ENCODE measurements around the gene BLNK.

Gene BLNK

GRCh38 chr10:96229568-96230030 lies 41.8 kb downstream of the BLNK start:
- no CpG with 5 or more reads among the region's 7 CpGs for WGBS
- Histone ChIP-seq H4K8ac (ENCODE audit: low read length) (no peak overlapping the region), H3K4ac (ENCODE audit: low read depth in 1 of 2, low read length in 2 of 2) (no peak overlapping the region), H2BK120ac (ENCODE audit: low read depth, low read length) (no peak overlapping the region), H2BK5ac (ENCODE audit: low read depth, low read length, poor library complexity, severe bottlenecking) (no peak overlapping the region), H3K9me3 (ENCODE audit: control insufficient read depth, low read length) (no peaks in the 10 kb centered on the region), H3K9ac (ENCODE audit: low read length) (no peak overlapping the region), H2BK15ac (ENCODE audit: low read depth, poor library complexity, severe bottlenecking) (no peak overlapping the region), H3K4me3 (ENCODE audit: insufficient read depth in 1 of 2, low read depth in 1 of 2, low read length in 2 of 2) (no peak overlapping the region), H3K23ac (ENCODE audit: low read length in 2 of 2) (no peak overlapping the region), H3K79me1 (replicated peaks; ENCODE audit: low read length, poor library complexity, severe bottlenecking) (no peaks in the 10 kb centered on the region), H3K27ac (ENCODE audit: low read length, poor library complexity, severe bottlenecking) (no peak overlapping the region), H3K27me3 (ENCODE audit: control insufficient read depth in 1 of 2, insufficient read depth in 1 of 2, low read length in 2 of 2) (no peaks in the 10 kb centered on the region), H3K18ac (ENCODE audit: low read depth in 1 of 2, low read length in 2 of 2) (no peak overlapping the region), H2AK5ac (ENCODE audit: low read length, severe bottlenecking) (no peak overlapping the region), H2BK12ac (ENCODE audit: low read length in 2 of 2) (no peak overlapping the region), H3K4me2 (ENCODE audit: low read length, poor library complexity, severe bottlenecking) (no peak overlapping the region), H2AFZ (ENCODE audit: low read depth, low read length) (no peak overlapping the region), H3K4me1 (ENCODE audit: control insufficient read depth, insufficient read depth, low read depth, low read length) (no peaks in the 10 kb centered on the region), H3K14ac (ENCODE audit: low read length in 2 of 2) (no peak overlapping the region), H4K91ac (ENCODE audit: low read length) (no peak overlapping the region), H3K36me3 (ENCODE audit: control insufficient read depth in 1 of 2, insufficient read depth in 2 of 2, low read depth in 1 of 2, low read length in 2 of 2) (no peaks in the 10 kb centered on the region)
- peak; percentile 65 for DNase-seq

GRCh38 chr10:96228408-96228994 lies 42.9 kb downstream of the BLNK start:
- no peak for DNase-seq
- H3K79me1 ChIP-seq (replicated peaks; ENCODE audit: low read length, poor library complexity, severe bottlenecking): no peaks in the 10 kb centered on the region

GRCh38 chr10:96227206-96227605 lies 44.2 kb downstream of the BLNK start:
- Histone ChIP-seq H2AFZ (ENCODE audit: low read depth, low read length) (no peak overlapping the region), H3K27ac (ENCODE audit: low read length, poor library complexity, severe bottlenecking) (no peak overlapping the region), H3K4ac (ENCODE audit: low read depth in 1 of 2, low read length in 2 of 2) (no peak overlapping the region), H4K8ac (ENCODE audit: low read length) (no peak overlapping the region), H2BK5ac (ENCODE audit: low read depth, low read length, poor library complexity, severe bottlenecking) (no peak overlapping the region), H2BK12ac (ENCODE audit: low read length in 2 of 2) (no peak overlapping the region), H2AK5ac (ENCODE audit: low read length, severe bottlenecking) (no peak overlapping the region), H3K14ac (ENCODE audit: low read length in 2 of 2) (no peak overlapping the region), H3K23ac (ENCODE audit: low read length in 2 of 2) (no peak overlapping the region), H2BK15ac (ENCODE audit: low read depth, poor library complexity, severe bottlenecking) (no peak overlapping the region), H3K4me1 (ENCODE audit: control insufficient read depth, insufficient read depth, low read depth, low read length) (no peaks in the 10 kb centered on the region), H3K9ac (ENCODE audit: low read length) (no peak overlapping the region), H3K36me3 (ENCODE audit: control insufficient read depth in 1 of 2, insufficient read depth in 2 of 2, low read depth in 1 of 2, low read length in 2 of 2) (no peaks in the 10 kb centered on the region), H4K91ac (ENCODE audit: low read length) (no peak overlapping the region), H3K18ac (ENCODE audit: low read depth in 1 of 2, low read length in 2 of 2) (no peak overlapping the region), H3K9me3 (ENCODE audit: control insufficient read depth, low read length) (no peaks in the 10 kb centered on the region), H3K27me3 (ENCODE audit: control insufficient read depth in 1 of 2, insufficient read depth in 1 of 2, low read length in 2 of 2) (peaks cover 0 to 5% of the 10 kb centered on the region in 2 experiments), H3K79me1 (replicated peaks; ENCODE audit: low read length, poor library complexity, severe bottlenecking) (no peaks in the 10 kb centered on the region), H3K4me2 (ENCODE audit: low read length, poor library complexity, severe bottlenecking) (no peak overlapping the region), H2BK120ac (ENCODE audit: low read depth, low read length) (no peak overlapping the region), H3K4me3 (ENCODE audit: insufficient read depth in 1 of 2, low read depth in 1 of 2, low read length in 2 of 2) (no peak overlapping the region)
- WGBS: 92% methylated on average over 19 of the region's 19 CpGs
- DNase-seq: no peak

More at GRCh38 chr10:96228408-96228994, 42.9 kb downstream of the BLNK start:
- no peak overlapping the region for H2BK15ac ChIP-seq (ENCODE audit: low read depth, poor library complexity, severe bottlenecking)
- no peak overlapping the region for H3K9ac ChIP-seq (ENCODE audit: low read length)
- H3K4me1 ChIP-seq (ENCODE audit: control insufficient read depth, insufficient read depth, low read depth, low read length): no peaks in the 10 kb centered on the region
- H3K36me3 ChIP-seq (ENCODE audit: control insufficient read depth in 1 of 2, insufficient read depth in 2 of 2, low read depth in 1 of 2, low read length in 2 of 2): no peaks in the 10 kb centered on the region
- 94% methylated on average over 7 of the region's 9 CpGs for WGBS
- no peak overlapping the region for H3K4me3 ChIP-seq (ENCODE audit: insufficient read depth in 1 of 2, low read depth in 1 of 2, low read length in 2 of 2)
- no peak overlapping the region for H3K18ac ChIP-seq (ENCODE audit: low read depth in 1 of 2, low read length in 2 of 2)
- H2AFZ ChIP-seq (ENCODE audit: low read depth, low read length): no peak overlapping the region
- no peak overlapping the region for H2AK5ac ChIP-seq (ENCODE audit: low read length, severe bottlenecking)
- H2BK5ac ChIP-seq (ENCODE audit: low read depth, low read length, poor library complexity, severe bottlenecking): no peak overlapping the region
- no peaks in the 10 kb centered on the region for H3K9me3 ChIP-seq (ENCODE audit: control insufficient read depth, low read length)
- H3K14ac ChIP-seq (ENCODE audit: low read length in 2 of 2): no peak overlapping the region
- H2BK120ac ChIP-seq (ENCODE audit: low read depth, low read length): no peak overlapping the region
- no peaks in the 10 kb centered on the region for H3K27me3 ChIP-seq (ENCODE audit: control insufficient read depth in 1 of 2, insufficient read depth in 1 of 2, low read length in 2 of 2)
- H3K27ac ChIP-seq (ENCODE audit: low read length, poor library complexity, severe bottlenecking): no peak overlapping the region
- H4K8ac ChIP-seq (ENCODE audit: low read length): no peak overlapping the region
- no peak overlapping the region for H4K91ac ChIP-seq (ENCODE audit: low read length)
- no peak overlapping the region for H3K4me2 ChIP-seq (ENCODE audit: low read length, poor library complexity, severe bottlenecking)
- no peak overlapping the region for H2BK12ac ChIP-seq (ENCODE audit: low read length in 2 of 2)
- no peak overlapping the region for H3K4ac ChIP-seq (ENCODE audit: low read depth in 1 of 2, low read length in 2 of 2)
- no peak overlapping the region for H3K23ac ChIP-seq (ENCODE audit: low read length in 2 of 2)

- Histone ChIP-seq H2BK12ac (ENCODE audit: low read length in 2 of 2) (no peak overlapping the region), H3K4me1 (ENCODE audit: control insufficient read depth, insufficient read depth, low read depth, low read length) (no peaks in the 10 kb centered on the region), H3K79me1 (replicated peaks; ENCODE audit: low read length, poor library complexity, severe bottlenecking) (no peaks in the 10 kb centered on the region), H2AK5ac (ENCODE audit: low read length, severe bottlenecking) (no peak overlapping the region), H3K4me2 (ENCODE audit: low read length, poor library complexity, severe bottlenecking) (no peak overlapping the region), H4K91ac (ENCODE audit: low read length) (no peak overlapping the region), H2AFZ (ENCODE audit: low read depth, low read length) (no peak overlapping the region), H2BK5ac (ENCODE audit: low read depth, low read length, poor library complexity, severe bottlenecking) (no peak overlapping the region), H3K27me3 (ENCODE audit: control insufficient read depth in 1 of 2, insufficient read depth in 1 of 2, low read length in 2 of 2) (peaks cover 0 to 20% of the 10 kb centered on the region in 2 experiments), H4K8ac (ENCODE audit: low read length) (no peak overlapping the region), H3K9ac (ENCODE audit: low read length) (no peak overlapping the region), H3K23ac (ENCODE audit: low read length in 2 of 2) (no peak overlapping the region), H3K4ac (ENCODE audit: low read depth in 1 of 2, low read length in 2 of 2) (no peak overlapping the region), H3K36me3 (ENCODE audit: control insufficient read depth in 1 of 2, insufficient read depth in 2 of 2, low read depth in 1 of 2, low read length in 2 of 2) (no peaks in the 10 kb centered on the region), H2BK15ac (ENCODE audit: low read depth, poor library complexity, severe bottlenecking) (no peak overlapping the region), H3K4me3 (ENCODE audit: insufficient read depth in 1 of 2, low read depth in 1 of 2, low read length in 2 of 2) (no peak overlapping the region), H3K18ac (ENCODE audit: low read depth in 1 of 2, low read length in 2 of 2) (no peak overlapping the region), H3K14ac (ENCODE audit: low read length in 2 of 2) (no peak overlapping the region), H2BK120ac (ENCODE audit: low read depth, low read length) (no peak overlapping the region), H3K9me3 (ENCODE audit: control insufficient read depth, low read length) (no peaks in the 10 kb centered on the region), H3K27ac (ENCODE audit: low read length, poor library complexity, severe bottlenecking) (no peak overlapping the region)
- 85% methylated on average over 5 of the region's 6 CpGs for WGBS
- no peak for DNase-seq
These were observed 46.2 kb downstream of the BLNK start for GRCh38 chr10:96225119-96225518.

Data from mesenchymal stem cell (in vitro differentiated cells and primary cell).